GM12873 (cell line): ENCODE data around the gene KNOP1.

Source experiments
- TF ChIP-seq, protein P1 (sequence below): IDR thresholded peaks from 2 replicates; pipeline ENCODE4 v1.5.1; 2012; ENCODE audit warnings: low read depth, mild to moderate bottlenecking, moderate library complexity, low read length, control low read depth; ENCODE audit not compliant: insufficient read depth; ENCODE audit errors: missing control alignments

Gene KNOP1, protein sequence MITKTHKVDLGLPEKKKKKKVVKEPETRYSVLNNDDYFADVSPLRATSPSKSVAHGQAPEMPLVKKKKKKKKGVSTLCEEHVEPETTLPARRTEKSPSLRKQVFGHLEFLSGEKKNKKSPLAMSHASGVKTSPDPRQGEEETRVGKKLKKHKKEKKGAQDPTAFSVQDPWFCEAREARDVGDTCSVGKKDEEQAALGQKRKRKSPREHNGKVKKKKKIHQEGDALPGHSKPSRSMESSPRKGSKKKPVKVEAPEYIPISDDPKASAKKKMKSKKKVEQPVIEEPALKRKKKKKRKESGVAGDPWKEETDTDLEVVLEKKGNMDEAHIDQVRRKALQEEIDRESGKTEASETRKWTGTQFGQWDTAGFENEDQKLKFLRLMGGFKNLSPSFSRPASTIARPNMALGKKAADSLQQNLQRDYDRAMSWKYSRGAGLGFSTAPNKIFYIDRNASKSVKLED

DNA sequence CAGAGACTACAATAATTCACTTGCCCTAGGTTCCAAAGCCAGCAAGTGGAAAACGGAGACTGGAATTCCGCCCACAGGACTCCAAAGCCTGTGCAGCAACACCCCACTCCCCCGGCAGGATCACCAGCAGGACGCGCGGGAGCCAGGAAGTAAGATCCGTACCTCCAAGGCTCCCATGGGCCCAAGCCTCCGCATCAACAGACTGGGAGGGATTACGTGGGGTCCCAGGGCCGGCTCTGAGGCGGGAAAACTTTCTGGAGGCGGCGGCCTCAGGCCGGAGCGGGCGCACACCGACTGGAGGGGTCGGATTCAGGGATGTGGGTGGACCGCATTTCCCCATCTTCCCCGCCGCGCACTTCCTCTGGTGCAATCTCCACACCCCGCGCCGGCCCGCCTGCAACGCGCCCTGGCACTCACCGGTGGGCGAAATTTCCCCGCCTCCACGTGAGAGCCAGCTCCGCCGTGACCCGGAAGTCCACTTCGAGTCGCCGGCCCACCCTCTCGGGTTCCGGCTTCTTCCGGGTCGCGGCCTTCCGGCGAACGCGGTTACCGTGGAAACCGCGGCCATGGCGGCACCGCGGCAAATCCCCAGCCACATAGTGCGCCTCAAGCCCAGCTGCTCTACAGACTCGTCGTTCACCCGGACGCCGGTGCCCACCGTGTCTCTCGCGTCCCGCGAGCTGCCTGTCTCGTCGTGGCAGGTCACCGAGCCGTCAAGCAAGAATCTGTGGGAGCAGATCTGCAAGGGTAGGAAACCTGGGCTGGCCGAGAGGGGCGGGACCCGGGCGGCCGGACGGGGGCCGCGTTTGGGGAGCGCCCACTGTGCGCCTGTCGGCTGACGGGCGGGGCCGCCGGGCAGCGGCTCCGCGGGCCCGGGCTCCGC, at the start of gene KNOP1, which contains the start of gene IQCK:
Gene KNOP1, minus strand, starts transcription at position 487 of the 883 bp plus-strand sequence. CDS start 3,192 bp downstream, outside the sequence.
Gene IQCK, plus strand, starts transcription at position 531 of the 883 bp plus-strand sequence. Its CDS starts 36 bp downstream, at position 567.
- TF ChIP-seq, protein P1, sequence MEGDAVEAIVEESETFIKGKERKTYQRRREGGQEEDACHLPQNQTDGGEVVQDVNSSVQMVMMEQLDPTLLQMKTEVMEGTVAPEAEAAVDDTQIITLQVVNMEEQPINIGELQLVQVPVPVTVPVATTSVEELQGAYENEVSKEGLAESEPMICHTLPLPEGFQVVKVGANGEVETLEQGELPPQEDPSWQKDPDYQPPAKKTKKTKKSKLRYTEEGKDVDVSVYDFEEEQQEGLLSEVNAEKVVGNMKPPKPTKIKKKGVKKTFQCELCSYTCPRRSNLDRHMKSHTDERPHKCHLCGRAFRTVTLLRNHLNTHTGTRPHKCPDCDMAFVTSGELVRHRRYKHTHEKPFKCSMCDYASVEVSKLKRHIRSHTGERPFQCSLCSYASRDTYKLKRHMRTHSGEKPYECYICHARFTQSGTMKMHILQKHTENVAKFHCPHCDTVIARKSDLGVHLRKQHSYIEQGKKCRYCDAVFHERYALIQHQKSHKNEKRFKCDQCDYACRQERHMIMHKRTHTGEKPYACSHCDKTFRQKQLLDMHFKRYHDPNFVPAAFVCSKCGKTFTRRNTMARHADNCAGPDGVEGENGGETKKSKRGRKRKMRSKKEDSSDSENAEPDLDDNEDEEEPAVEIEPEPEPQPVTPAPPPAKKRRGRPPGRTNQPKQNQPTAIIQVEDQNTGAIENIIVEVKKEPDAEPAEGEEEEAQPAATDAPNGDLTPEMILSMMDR = peak; percentile 1

DNA sequence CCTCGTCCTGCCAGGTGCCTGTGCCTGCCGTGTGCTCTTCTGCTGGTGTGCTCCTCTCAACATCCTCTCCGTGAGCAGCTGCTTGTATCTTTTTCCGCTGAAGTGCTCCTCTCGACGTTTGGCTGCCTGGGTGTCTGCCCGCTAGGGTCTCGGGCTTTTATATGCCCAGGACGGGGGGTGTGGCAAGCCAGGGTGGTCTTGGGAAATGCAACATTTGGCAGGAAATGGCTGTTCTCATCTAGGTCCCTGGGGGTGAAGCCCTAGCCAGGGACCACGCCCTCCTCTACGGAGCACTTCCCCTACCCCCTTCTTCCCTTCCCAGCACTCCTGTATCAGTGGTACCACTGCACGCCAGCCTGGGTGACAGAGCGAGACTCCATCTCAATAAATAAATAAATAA, 49.5 kb upstream of the KNOP1 start:
- TF ChIP-seq, protein P1 = no peak

DNA sequence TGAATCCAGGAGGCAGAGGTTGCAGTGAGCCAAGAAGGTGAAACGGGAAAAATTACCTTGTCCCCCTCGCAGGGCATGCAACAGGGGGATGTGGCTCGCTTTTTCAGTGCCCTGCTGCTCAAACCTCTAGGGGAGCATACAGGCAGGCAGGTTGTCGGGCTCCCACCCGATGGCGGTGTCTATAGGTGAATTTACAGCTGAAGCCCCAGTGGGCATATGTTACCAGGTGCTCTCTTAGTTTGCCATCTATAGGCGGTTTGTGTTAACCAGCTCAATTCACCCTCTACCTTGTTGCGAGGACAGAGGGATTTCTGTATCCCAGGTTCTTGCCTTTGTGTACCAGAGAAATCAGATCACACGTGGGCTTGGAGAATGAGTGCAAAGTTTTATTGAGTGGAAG, 49.0 kb upstream of the KNOP1 start:
- TF ChIP-seq, protein P1 = no peak

DNA sequence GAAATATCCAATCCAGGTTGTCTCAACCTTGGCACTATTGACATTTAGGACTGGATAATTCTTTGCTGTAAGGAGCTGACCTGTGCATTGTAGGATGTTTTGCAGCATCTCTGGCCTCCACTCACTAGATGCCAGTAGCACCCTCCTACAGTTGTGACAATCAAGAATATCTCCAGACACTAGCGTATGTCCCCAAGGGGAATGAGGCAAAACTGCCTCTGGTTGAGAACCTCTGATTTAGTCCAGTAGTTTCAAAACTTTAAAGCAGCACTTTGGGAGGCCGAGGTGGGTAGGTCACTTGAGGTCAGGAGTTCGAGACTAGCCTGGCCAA, 48.5 kb upstream of the KNOP1 start:
- TF ChIP-seq, protein P1 = no peak

DNA sequence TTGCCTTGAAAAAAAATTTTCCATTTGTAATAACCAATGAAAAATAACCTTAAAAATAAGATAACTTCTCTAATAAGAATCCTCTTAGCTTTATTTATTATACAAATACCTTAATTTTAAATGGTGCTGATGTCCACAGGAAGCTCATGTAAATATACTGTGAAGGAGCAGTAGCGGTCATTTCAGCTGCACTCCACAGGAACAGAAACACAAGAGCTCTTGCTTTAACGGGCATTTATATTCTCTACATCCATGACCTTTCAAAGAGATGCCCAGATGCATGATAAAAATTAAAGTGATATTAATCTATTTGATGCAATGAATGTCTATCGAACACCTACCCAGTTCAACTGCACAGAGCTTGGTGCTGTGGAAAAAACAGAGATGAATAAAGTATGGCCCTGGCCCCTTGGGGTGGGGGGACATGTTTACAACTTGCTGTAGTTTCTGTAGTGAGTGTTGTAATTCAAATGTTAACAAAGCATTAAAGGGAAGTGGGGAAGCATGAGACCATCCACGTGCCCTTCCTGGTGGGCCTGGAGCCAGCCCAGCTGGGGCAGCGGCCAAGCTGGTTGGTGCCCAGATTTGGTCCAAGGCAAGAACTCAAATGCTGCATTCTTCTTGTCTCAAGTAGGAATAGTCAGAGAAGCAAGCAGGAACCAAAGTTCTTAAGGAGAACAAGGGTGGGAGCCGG, 48.0 kb upstream of the KNOP1 start:
- TF ChIP-seq, protein P1 = no peak

DNA sequence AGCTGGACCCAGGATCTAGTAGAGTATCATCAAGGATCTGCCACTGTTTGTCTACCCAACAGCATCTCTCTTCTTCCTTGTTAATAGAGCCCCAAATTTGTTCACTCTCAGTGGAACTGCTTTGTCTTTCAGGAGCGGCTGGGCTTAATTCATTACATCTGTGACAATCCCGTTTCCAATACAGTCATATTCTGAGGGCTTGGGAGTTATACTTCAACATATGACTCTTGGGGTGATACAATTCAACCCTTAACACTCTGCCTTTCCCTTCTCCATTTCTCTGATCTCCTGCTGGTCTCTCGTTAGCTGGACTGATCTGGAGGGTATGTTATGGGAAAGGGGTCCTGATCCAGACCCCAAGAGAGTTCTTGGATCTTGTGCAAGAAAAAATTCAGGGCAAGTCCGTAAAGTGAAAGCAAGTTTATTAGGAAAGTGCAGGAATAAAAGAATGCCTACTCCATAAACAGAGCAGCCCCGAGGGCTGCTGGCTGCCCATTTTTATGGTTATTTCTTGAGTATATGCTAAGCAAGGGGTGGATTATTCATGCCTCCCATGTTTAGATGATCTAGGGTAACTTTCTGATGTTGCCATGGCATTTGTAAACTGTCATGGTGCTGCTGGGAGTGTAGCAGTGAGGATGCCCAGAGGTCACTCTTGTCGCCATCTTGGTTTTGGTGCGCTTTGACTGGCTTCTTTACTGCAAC, 42.5 kb upstream of the KNOP1 start:
- TF ChIP-seq, protein P1 = no peak
